CD4-positive, alpha-beta T cell treated with Interleukin-2 at 100 ng/mL for 4 hours (primary cell): Measurements from ENCODE around the gene NCS1.

Experiments used
- DNase-seq: peaks from one replicate; pipeline ENCODE4 v3.0.0-alpha.2; 2020; ENCODE audit warnings: low spot score

Gene NCS1

GRCh38 chr9:130172161-130172857 lies at the start of gene NCS1:
Gene NCS1 (plus strand): TSS chr9:130172404. CDS start chr9:130172664, 260 bp downstream.
- peak; percentile 26 for DNase-seq

GRCh38 chr9:130122456-130122855 lies 49.7 kb upstream of the NCS1 start:
- DNase-seq, result no peak

DNA sequence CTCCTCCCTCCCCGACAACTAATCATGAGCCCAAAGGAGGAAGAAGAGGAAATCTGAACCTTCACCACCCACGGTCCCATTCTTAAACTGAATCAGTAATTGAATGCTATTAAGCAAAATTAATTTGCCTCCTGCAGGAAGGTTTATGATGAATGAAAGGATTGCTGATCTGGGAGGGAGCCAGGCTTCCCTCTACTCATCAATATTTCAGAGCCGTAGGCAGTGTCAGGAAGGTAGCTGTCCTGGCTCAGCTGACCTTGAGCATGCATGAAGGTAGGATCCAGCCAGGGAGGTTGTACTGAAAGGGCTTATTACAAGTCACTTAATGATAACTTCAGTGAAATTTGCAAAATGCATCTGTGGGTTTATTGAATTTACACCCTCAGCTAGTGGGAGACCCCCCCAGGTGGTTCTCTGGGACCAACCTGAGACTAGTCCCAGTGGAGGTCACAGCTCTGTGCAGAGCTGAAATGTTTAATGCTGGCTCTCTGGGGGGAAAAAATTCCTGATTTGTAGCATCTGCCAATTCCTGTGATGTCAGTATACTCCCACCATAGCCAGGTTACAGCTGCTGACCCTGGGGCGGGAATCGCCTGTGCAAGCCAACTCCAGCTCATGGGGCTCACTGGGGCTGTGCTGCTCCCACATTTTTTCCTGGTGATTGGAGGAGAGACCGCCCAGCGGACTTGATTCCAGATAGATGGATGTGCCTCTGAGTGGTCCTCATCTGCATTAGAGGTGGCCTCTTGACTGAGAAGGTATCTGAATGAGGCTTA lies 47.9 kb upstream of the NCS1 start:
- no peak for DNase-seq

- no peak for DNase-seq
These were observed 45.3 kb upstream of the NCS1 start for GRCh38 chr9:130126721-130127433.

- DNase-seq, result peak; percentile 86
These were observed 44.0 kb upstream of the NCS1 start for GRCh38 chr9:130128251-130128650.

DNA sequence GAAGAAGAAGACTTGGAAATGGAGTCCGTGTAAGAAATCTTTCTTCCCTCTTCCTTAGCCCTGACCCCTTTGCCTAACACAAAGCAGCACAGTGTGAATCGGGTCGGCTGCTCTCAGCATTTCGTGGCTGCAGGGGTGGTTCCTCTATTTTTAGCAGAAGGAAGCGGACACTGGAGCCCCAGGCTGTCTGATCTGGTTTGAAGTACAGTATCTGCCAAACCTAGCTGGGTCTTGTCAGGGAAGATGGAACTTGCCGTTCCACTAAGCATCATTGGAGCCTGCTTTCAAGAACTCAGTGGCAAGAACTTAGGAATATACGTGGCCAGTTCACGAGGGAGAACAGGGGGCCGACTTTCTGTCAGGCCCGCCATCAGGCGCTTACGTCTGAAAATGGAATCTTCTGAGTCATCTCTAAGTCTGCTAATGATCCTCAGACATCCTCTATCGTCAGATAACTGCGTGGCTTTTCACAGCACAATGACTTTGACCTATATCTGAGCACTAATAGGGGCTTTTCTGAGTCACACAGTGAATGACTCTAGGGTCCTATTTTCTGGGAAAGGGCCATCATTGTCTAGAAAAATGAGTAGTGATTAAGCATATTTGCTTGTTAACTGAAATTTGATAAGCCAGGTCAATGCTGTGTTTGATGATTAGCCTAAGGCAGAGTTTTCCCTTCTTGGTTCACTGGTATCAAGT lies 43.3 kb upstream of the NCS1 start:
- peak; percentile 89 for DNase-seq

- no peak for DNase-seq
These were observed 42.7 kb upstream of the NCS1 start for GRCh38 chr9:130129432-130130061.

GRCh38 chr9:130132746-130133145 lies 39.5 kb upstream of the NCS1 start:
- DNase-seq, result no peak

- no peak for DNase-seq
These were observed 35.0 kb upstream of the NCS1 start for GRCh38 chr9:130137081-130137640.

GRCh38 chr9:130137641-130138081 lies 34.5 kb upstream of the NCS1 start:
- no peak for DNase-seq

GRCh38 chr9:130138171-130138653 lies 34.0 kb upstream of the NCS1 start:
- DNase-seq, result no peak

GRCh38 chr9:130138791-130139190 lies 33.4 kb upstream of the NCS1 start:
- no peak for DNase-seq

DNA sequence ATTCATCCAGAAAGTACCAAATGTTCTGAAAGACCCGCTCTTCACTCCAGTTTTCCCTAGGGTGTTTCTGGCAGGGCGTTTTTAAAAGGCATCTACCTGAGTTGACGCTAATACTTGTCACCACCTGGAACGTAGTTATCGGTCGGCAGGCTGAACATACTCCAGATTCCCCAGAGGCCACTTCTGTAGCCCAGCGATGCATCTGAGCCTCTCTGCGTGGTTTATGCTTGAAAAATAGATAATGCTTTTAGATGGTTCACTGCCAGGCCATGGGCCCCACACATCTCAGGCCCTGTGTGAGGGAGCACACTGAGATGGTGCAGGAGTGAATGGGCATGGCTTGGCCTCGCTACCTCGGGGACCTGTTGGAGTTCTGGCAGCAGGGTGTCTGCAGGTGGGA lies 33.0 kb upstream of the NCS1 start:
- no peak for DNase-seq

GRCh38 chr9:130140706-130141105 lies 31.5 kb upstream of the NCS1 start:
- DNase-seq, result no peak

- DNase-seq, result no peak
These were observed 30.1 kb upstream of the NCS1 start for GRCh38 chr9:130142056-130142455.

DNA sequence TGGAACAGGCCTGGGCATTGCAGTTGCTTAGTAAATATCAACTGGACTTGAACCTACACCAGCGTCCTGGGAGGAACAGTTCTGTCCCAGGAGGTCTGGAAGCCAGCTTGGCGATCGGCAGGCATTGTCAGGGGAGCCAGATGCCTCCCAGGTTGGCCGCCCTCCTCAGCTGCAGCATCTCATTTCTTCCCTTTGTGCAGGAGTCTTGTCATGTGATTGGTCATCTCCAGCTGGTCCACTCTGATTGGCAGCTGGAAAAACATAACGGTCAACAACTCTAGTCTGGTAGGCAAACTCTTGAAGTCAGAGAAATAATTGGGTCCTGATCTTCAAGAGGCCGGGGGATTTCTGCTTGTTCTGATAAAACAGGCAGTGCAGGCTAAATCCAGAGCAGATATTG lies 29.6 kb upstream of the NCS1 start:
- no peak for DNase-seq

DNA sequence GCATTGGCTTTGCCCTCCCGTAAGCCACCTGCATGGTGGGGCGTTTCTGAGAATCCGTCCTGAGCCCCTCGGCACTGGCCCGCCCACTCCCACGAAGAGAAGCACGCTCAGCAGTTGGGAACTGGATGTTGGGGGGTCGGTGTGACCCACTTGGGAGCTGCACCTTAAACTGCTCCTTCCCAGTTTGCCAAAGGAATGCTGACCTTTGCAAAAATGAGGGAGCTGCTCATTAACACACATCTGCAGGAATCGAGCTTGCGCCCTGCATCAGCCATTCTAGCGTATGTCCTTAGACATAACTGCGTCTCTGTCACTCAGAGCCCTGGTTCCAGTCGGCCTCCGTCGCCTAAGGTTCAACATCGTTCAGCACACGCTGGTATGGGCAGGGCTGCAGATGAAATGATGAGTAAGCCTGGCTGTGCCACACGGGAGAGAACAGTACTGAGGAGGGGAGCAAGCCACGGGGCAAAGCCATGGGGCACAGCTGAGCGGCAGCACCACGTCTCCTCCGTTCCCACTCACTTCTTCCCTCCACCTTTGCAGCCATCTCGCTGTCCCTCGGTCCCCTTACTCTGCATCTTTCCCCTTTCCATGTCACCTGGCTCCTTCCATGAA lies 28.8 kb upstream of the NCS1 start:
- no peak for DNase-seq

GRCh38 chr9:130143958-130144366 lies 28.2 kb upstream of the NCS1 start:
- no peak for DNase-seq

DNA sequence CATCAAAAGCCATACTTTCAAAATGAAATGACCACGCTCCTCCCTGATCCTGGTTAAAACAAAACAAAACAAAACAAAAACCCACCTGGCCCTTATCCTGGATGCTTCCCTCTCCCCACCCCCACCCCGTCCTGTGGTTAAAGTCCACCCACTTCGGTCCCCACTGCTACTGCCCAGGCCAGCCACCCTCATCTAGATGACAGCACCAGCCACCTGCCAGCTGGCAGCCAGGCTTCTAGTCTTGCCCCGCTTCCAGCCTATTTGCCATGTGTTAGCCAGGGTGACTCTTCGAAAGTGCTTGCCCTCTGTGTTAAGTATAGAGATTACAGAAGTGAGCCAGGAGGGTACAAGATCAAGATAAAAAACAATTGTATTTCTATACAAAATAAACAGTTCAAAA lies 27.5 kb upstream of the NCS1 start:
- no peak for DNase-seq

DNA sequence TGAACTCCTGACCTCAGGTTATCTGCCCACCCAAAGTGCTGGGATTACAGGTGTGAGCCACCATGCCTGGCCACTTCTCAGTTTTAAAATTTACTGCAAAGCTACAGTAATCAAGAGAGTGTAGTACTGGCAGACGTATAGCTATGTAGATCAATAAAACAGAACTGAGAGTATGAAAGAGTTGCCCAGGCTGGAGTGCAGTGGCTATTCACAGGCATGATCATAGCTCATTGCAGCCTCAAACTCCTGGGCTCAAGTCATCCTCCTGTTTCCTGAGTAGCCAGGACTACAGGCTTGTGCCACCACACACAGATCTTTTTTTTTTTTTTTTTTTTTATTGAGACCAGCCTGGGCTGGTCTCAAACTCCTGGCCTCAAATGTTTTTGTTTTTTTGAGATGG lies 26.5 kb upstream of the NCS1 start:
- DNase-seq, result no peak

GRCh38 chr9:130147198-130147597 lies 25.0 kb upstream of the NCS1 start:
- DNase-seq, result no peak
